NCI-H1105 treated with DMSO at 0.1 percent for 48 hours (cell line): ENCODE measurements around the gene SETD2.
"Not testable (repeated sequence)": the region's sequence is repeated elsewhere in the genome, so short reads cannot be mapped to it uniquely, and the experiment has no call there.

Experiments
- DNase-seq: peaks from one replicate; lab custom pipeline; 2025; lab: John Stamatoyannopoulos, UW

The SETD2 gene

GRCh38 chr3:47152578-47152977 lies 11.3 kb downstream of the SETD2 start:
- DNase-seq, result no peak

GRCh38 chr3:47151836-47152235 lies 12.1 kb downstream of the SETD2 start:
- no peak for DNase-seq

GRCh38 chr3:47149339-47149933 lies 14.5 kb downstream of the SETD2 start:
- DNase-seq, result no peak

GRCh38 chr3:47145272-47145671 lies 18.6 kb downstream of the SETD2 start:
- DNase-seq, result no peak

- DNase-seq, result no peak
These were observed 20.8 kb downstream of the SETD2 start for GRCh38 chr3:47143068-47143467.

- DNase-seq, result not testable (repeated sequence)
These were observed 21.4 kb downstream of the SETD2 start for GRCh38 chr3:47142536-47142935.

- not testable (repeated sequence) for DNase-seq
These were observed 22.9 kb downstream of the SETD2 start for GRCh38 chr3:47140973-47141461.

- not testable (repeated sequence) for DNase-seq
These were observed 23.4 kb downstream of the SETD2 start for GRCh38 chr3:47140553-47140952.

GRCh38 chr3:47134311-47134710 lies 29.6 kb downstream of the SETD2 start:
- DNase-seq, result no peak

GRCh38 chr3:47133641-47134040 lies 30.3 kb downstream of the SETD2 start:
- DNase-seq, result no peak

- no peak for DNase-seq
These were observed 33.4 kb downstream of the SETD2 start for GRCh38 chr3:47130557-47130956.

- DNase-seq, result no peak
These were observed 35.8 kb downstream of the SETD2 start for GRCh38 chr3:47128137-47128536.

- no peak for DNase-seq
These were observed 40.1 kb downstream of the SETD2 start for GRCh38 chr3:47123857-47124256.

GRCh38 chr3:47121409-47121808 lies 42.5 kb downstream of the SETD2 start:
- DNase-seq, result no peak

- DNase-seq, result no peak
These were observed 43.8 kb downstream of the SETD2 start for GRCh38 chr3:47120138-47120537.

GRCh38 chr3:47119387-47119786 lies 44.5 kb downstream of the SETD2 start:
- DNase-seq, result not testable (repeated sequence)

GRCh38 chr3:47117807-47118364 lies 46.0 kb downstream of the SETD2 start:
- DNase-seq, result no peak

- not testable (repeated sequence) for DNase-seq
These were observed 48.4 kb downstream of the SETD2 start for GRCh38 chr3:47115524-47115923.

GRCh38 chr3:47113669-47114365 lies 50.1 kb downstream of the SETD2 start:
- DNase-seq, result no peak

- DNase-seq, result no peak
These were observed 50.9 kb downstream of the SETD2 start for GRCh38 chr3:47112997-47113396.

GRCh38 chr3:47109393-47109792 lies 54.5 kb downstream of the SETD2 start:
- DNase-seq, result no peak

GRCh38 chr3:47108546-47108945 lies 55.4 kb downstream of the SETD2 start:
- DNase-seq, result no peak

GRCh38 chr3:47104259-47104658 lies 59.7 kb downstream of the SETD2 start:
- no peak for DNase-seq
